Transverse colon (tissue), 4 donors: ENCODE measurements around the gene SLC9A1.

Experiments
- EP300 ChIP-seq: sonication (generic); formaldehyde crosslinking; IDR thresholded peaks from one replicate; pipeline ENCODE4 v1.6.1; 2017; ENCODE audit warnings: antibody characterized with exemption, low read depth
- POLR2A ChIP-seq: fragments of 450-650 bp; IDR thresholded peaks from one replicate; pipeline ENCODE4 v1.6.1; 2016; ENCODE audit warnings: antibody characterized with exemption, mild to moderate bottlenecking, moderate library complexity
- POLR2AphosphoS5 ChIP-seq, 3 donors: sonication (generic); formaldehyde crosslinking; IDR thresholded peaks; one replicate each; pipeline ENCODE4 v1.6.1; 2016; ENCODE audit warnings: antibody characterized with exemption in 3 of 3
- TF ChIP-seq, protein P1 (sequence below), 5 experiments: fragments of 200-600 bp in 3 of 5; fragments of 450-650 bp in 2 of 5; sonication (generic) in 3 of 5; IDR thresholded peaks; 1 replicate in 2 of 5; 2 replicates in 3 of 5; pipeline ENCODE4 v1.5.1; 2016 to 2017; ENCODE audit warnings: antibody characterized with exemption in 5 of 5, inconsistent platforms in 3 of 5, mild to moderate bottlenecking in 2 of 5, moderate library complexity in 1 of 5

DNA sequence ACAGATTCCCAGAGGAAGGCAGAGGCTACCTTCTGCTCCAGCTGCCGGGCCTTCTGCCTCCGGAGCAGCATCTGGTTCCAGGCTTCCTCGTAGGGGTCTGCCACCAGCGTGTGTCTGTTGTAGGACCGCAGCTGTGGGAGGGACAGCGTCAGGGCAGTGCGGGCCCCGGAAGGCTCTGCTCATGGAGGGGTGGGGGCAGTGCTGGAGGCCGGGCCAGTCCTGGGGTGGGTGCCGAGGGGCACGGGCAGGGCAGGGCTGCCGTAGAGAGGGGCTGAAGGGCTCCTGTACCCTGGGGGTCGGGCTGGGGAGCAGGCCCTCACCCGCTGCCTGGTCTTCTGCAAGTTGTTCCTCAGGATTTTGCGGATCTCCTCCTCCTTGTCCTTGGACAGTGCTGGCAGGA, 53.2 kb downstream of the SLC9A1 start:
- TF ChIP-seq, protein P1, sequence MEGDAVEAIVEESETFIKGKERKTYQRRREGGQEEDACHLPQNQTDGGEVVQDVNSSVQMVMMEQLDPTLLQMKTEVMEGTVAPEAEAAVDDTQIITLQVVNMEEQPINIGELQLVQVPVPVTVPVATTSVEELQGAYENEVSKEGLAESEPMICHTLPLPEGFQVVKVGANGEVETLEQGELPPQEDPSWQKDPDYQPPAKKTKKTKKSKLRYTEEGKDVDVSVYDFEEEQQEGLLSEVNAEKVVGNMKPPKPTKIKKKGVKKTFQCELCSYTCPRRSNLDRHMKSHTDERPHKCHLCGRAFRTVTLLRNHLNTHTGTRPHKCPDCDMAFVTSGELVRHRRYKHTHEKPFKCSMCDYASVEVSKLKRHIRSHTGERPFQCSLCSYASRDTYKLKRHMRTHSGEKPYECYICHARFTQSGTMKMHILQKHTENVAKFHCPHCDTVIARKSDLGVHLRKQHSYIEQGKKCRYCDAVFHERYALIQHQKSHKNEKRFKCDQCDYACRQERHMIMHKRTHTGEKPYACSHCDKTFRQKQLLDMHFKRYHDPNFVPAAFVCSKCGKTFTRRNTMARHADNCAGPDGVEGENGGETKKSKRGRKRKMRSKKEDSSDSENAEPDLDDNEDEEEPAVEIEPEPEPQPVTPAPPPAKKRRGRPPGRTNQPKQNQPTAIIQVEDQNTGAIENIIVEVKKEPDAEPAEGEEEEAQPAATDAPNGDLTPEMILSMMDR (IDR thresholded peaks at IDR 0.05) = no peak
- TF ChIP-seq POLR2A (no peak), POLR2AphosphoS5 (IDR thresholded peaks at IDR 0.05) (no peak), EP300 (no peak)
